IMR-90 (cell line): ENCODE results near the gene TERF2IP. TPM values are rescaled to one million over a fixed set of nuclear protein-coding genes. Genes with fewer than 3 reads are reported as not detected.

Experiments used
- ATAC-seq: fragments of 200-7000 bp; cut with Tn5 transposase; 2 replicates; pipeline ENCODE4 v1.9.1; 2020; ENCODE audit warnings: low read depth, mild to moderate bottlenecking, moderate library complexity
- BruUV-seq: library from RNA; stranded (reverse); fragments of 400-500 nt; replicated peaks from 2 replicates; lab custom pipeline; 2021; lab: Mats Ljungman, UMichigan
- CTCF ChIA-PET: fragments of 300-600 bp; formaldehyde crosslinking; extraction: SDS; loops from one replicate; lab custom pipeline; 2021; ENCODE audit warnings: antibody characterized with exemption; lab: Yijun Ruan, JAX
- POLR2A ChIA-PET: fragments of 300-600 bp; sonication (Branson Sonifier 250); formaldehyde crosslinking; loops from one replicate; lab custom pipeline; 2022; ENCODE audit warnings: antibody characterized with exemption; ENCODE audit not compliant: unreplicated experiment; lab: Charles Lee
- DNase-seq: peaks from one replicate; pipeline ENCODE4 v3.0.0; 2013
- H2AFZ ChIP-seq: replicated peaks from 2 replicates; pipeline ENCODE3; 2013; ENCODE audit warnings: low read length, mild to moderate bottlenecking; ENCODE audit not compliant: poor library complexity
- H2AK5ac ChIP-seq: 2 replicates; pipeline ENCODE4 v1.6.1; 2013; ENCODE audit warnings: low read depth, low read length, inconsistent platforms
- H2AK9ac ChIP-seq: replicated peaks from 2 replicates; pipeline ENCODE3; 2013; ENCODE audit warnings: mild to moderate bottlenecking, low read depth, low read length, moderate library complexity; ENCODE audit not compliant: poor library complexity
- H2BK120ac ChIP-seq: 2 replicates; pipeline ENCODE4 v1.6.1; 2013; ENCODE audit warnings: low read depth, low read length, inconsistent platforms
- H2BK15ac ChIP-seq: 3 replicates; pipeline ENCODE4 v1.6.1; 2013; ENCODE audit warnings: low read depth, low read length, inconsistent platforms
- H2BK20ac ChIP-seq: 2 replicates; pipeline ENCODE4 v1.6.1; 2013; ENCODE audit warnings: low read depth, mild to moderate bottlenecking, inconsistent platforms, low read length, moderate library complexity
- H2BK5ac ChIP-seq: 2 replicates; pipeline ENCODE4 v1.6.1; 2013; ENCODE audit warnings: mild to moderate bottlenecking, low read depth, low read length, inconsistent platforms; ENCODE audit not compliant: poor library complexity, severe bottlenecking
- H3K14ac ChIP-seq: replicated peaks from 2 replicates; pipeline ENCODE4 v1.6.1; 2013; ENCODE audit warnings: low read depth, low read length, inconsistent platforms
- H3K18ac ChIP-seq: 2 replicates; pipeline ENCODE4 v1.6.1; 2013; ENCODE audit warnings: low read depth, low read length, control low read depth
- H3K23ac ChIP-seq: 2 replicates; pipeline ENCODE4 v1.6.1; 2013; ENCODE audit warnings: low read depth, low read length, inconsistent platforms
- H3K27ac ChIP-seq: 2 replicates; pipeline ENCODE4 v1.5.1; 2013; ENCODE audit warnings: mild to moderate bottlenecking, control low read depth, low read length; ENCODE audit not compliant: insufficient read depth
- H3K27me3 ChIP-seq: 2 replicates; pipeline ENCODE4 v1.6.1; 2013; ENCODE audit warnings: low read length; ENCODE audit not compliant: control insufficient read depth, insufficient read depth
- H3K36me3 ChIP-seq: 2 replicates; pipeline ENCODE4 v1.6.1; 2013; ENCODE audit warnings: low read length, mixed read lengths; ENCODE audit not compliant: control insufficient read depth, insufficient read depth
- H3K4ac ChIP-seq: 2 replicates; pipeline ENCODE4 v1.6.1; 2013; ENCODE audit warnings: low read depth, low read length, inconsistent platforms
- H3K4me1 ChIP-seq: 2 replicates; pipeline ENCODE4 v1.6.1; 2013; ENCODE audit warnings: low read length, mixed read lengths; ENCODE audit not compliant: control insufficient read depth, insufficient read depth
- H3K4me2 ChIP-seq: 2 replicates; pipeline ENCODE4 v1.6.1; 2013; ENCODE audit warnings: low read depth, mild to moderate bottlenecking, control low read depth, low read length, moderate library complexity
- H3K4me3 ChIP-seq: 2 replicates; pipeline ENCODE4 v1.5.1; 2013; ENCODE audit warnings: low read depth, mild to moderate bottlenecking, control low read depth, low read length, moderate library complexity; ENCODE audit not compliant: insufficient read depth
- H3K56ac ChIP-seq: 2 replicates; pipeline ENCODE4 v1.6.1; 2013; ENCODE audit warnings: low read length, inconsistent platforms; ENCODE audit not compliant: insufficient read depth; ENCODE audit errors: extremely low read depth
- H3K79me1 ChIP-seq, 2 experiments: 2 replicates each; pipeline ENCODE4 v1.6.1; 2013; ENCODE audit warnings: low read length in 2 of 2, inconsistent platforms in 1 of 2, low read depth in 1 of 2
- H3K9ac ChIP-seq: 2 replicates; pipeline ENCODE4 v1.6.1; 2013; ENCODE audit warnings: low read depth, low read length, control low read depth
- H3K9me1 ChIP-seq: 2 replicates; pipeline ENCODE4 v1.6.1; 2013; ENCODE audit warnings: low read length, inconsistent platforms; ENCODE audit not compliant: insufficient read depth
- H3K9me3 ChIP-seq: 2 replicates; pipeline ENCODE4 v1.6.1; 2013; ENCODE audit warnings: low read length; ENCODE audit not compliant: control insufficient read depth, insufficient read depth
- H4K20me1 ChIP-seq: 2 replicates; pipeline ENCODE4 v1.6.1; 2013; ENCODE audit warnings: low read length, inconsistent platforms; ENCODE audit not compliant: insufficient read depth
- H4K5ac ChIP-seq: 2 replicates; pipeline ENCODE4 v1.6.1; 2013; ENCODE audit warnings: mild to moderate bottlenecking, low read depth, low read length, control low read depth
- H4K8ac ChIP-seq, 2 experiments: 2 replicates each; pipeline ENCODE4 v1.6.1; 2013; ENCODE audit warnings: low read depth in 2 of 2, low read length in 2 of 2, control low read depth in 1 of 2, inconsistent platforms in 1 of 2
- H4K91ac ChIP-seq: 2 replicates; pipeline ENCODE4 v1.6.1; 2013; ENCODE audit warnings: low read depth, low read length, inconsistent platforms; ENCODE audit not compliant: insufficient read depth
- BHLHE40 ChIP-seq: fragments of 150-350 bp; IDR thresholded peaks from 2 replicates; pipeline ENCODE4 v1.6.1; 2016; ENCODE audit warnings: mild to moderate bottlenecking, low read depth, low read length
- CHD1 ChIP-seq: IDR thresholded peaks from 2 replicates; pipeline ENCODE4 v1.6.1; 2012; ENCODE audit warnings: low read depth, low read length, improper control_type of control experiment
- ELK1 ChIP-seq: fragments of 150-350 bp; IDR thresholded peaks from 2 replicates; pipeline ENCODE4 v1.6.1; 2016; ENCODE audit warnings: low read depth, mild to moderate bottlenecking, low read length, moderate library complexity, borderline replicate concordance
- NFE2L2 ChIP-seq: fragments of 150-350 bp; IDR thresholded peaks from 2 replicates; pipeline ENCODE4 v1.6.1; 2016; ENCODE audit warnings: low read depth, mild to moderate bottlenecking, low read length
- RFX5 ChIP-seq: IDR thresholded peaks from 2 replicates; pipeline ENCODE4 v1.8.0; 2012; ENCODE audit warnings: low read depth, mild to moderate bottlenecking, low read length, moderate library complexity
- USF2 ChIP-seq: fragments of 150-350 bp; IDR thresholded peaks from 2 replicates; pipeline ENCODE4 v1.6.1; 2017; ENCODE audit warnings: mild to moderate bottlenecking, antibody characterized with exemption, low read length, low read depth
- WGBS, 2 experiments: methylation state at CpG; one replicate each; pipeline versions ENCODE4 v1.1.5 to v1.1.7; 2013; ENCODE audit warnings: missing lambda C conversion rate in 2 of 2; ENCODE audit not compliant: insufficient read length in 1 of 2; ENCODE audit errors: extremely low coverage in 2 of 2; 5-methylcytosine and 5-hydroxymethylcytosine counted together
- dilution Hi-C: fragments of 300-500 bp; cut with HindIII; formaldehyde crosslinking; loops from one replicate; pipeline ENCODE4 v1.14.3; 2018; ENCODE audit warnings: low sequenced_read_pairs; ENCODE audit not compliant: unreplicated experiment
- in situ Hi-C: fragments of 300-500 bp; cut with MboI; formaldehyde crosslinking; loops from 3 replicates; pipeline ENCODE4 v1.14.3; 2019; ENCODE audit warnings: low sequenced_read_pairs, inconsistent platforms, mixed read lengths
- intact Hi-C: fragments of 100-400 bp; cut with micrococcal nuclease; formaldehyde crosslinking; loops from 2 replicates; pipeline ENCODE4 v1.10.0; 2022
- polyA plus RNA-seq, 3 experiments: library from polyadenylated mRNA; depleted of rRNA; stranded (reverse); fragments of >200 nt; gene quantifications; 2 replicates each; pipeline ENCODE4 v1.2.3, GENCODE V29; 2012; ENCODE audit warnings: low replicate concordance in 1 of 3
- total RNA-seq: library from RNA; depleted of rRNA; stranded (reverse); fragments of >200 nt; gene quantifications from 2 replicates; pipeline ENCODE4 v1.2.3, GENCODE V29; 2012

Gene TERF2IP
- total and polyA plus RNA-seq, 2 of the 4 experiments (the other 2 are of a cell fraction) = 15.4 to 32.5 TPM

DNA sequence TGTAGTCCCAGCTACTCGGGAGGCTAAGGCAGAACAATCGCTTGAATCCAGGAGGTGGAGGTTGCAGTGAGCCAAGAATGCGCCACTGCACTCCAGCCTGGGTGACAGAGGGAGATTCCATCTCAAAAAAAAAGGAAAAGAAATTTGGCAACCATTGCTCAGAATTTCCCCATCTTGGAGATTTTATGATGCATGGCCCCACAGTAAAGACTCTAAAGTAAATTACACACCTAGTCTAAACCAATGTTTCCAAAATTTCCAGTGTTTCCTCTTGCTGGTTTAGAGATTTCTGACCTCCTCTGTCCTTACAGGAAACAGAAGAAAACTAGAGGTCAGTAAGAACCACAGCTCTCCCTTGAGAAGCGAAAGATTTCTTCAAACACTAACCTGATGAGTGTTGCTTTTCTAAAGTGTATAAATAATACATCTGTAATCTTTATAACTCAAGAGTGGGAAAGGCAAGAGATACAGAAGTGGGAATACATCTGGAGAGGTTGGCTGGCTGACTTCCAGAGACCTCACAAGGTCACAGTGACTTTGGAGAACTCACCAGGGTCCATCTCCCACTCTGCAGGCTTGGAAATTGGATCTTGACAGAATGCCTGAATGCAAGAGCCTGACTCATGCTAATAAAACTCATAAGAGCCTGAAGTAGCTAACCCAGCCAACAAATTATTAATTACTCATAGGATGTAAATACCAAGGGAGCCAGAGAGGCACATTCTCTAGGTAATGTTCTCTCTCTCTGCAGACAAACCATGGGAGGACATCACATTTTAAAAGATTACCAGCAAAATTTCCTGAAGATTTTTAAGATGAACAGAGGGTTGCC lies 33.3 kb upstream of the TERF2IP start:
- H3K4me2 ChIP-seq = no peak overlapping the region
- peaks cover 6% of the 10 kb centered on the region in 2 experiments; a peak in 2 of 4 replicates for H3K79me1 ChIP-seq
- no peak overlapping the region for H3K56ac ChIP-seq
- no peaks in the 10 kb centered on the region for H3K27me3 ChIP-seq
- H3K4me1 ChIP-seq = no peaks in the 10 kb centered on the region
- no CpG with 5 or more reads among the region's 4 CpGs for WGBS, 2 experiments
- DNase-seq (peak; percentile 76), ATAC-seq (peak; percentile 57)
- no peak overlapping the region for H2BK15ac ChIP-seq
- no peak overlapping the region for H3K23ac ChIP-seq
- TF ChIP-seq RFX5 (no peak), CHD1 (no peak), ELK1 (no peak), BHLHE40 (no peak), NFE2L2 (no peak), USF2 (no peak)
- H4K5ac ChIP-seq = no peak overlapping the region
- no peak overlapping the region for H2AFZ ChIP-seq
- H3K18ac ChIP-seq = no peak overlapping the region
- H3K14ac ChIP-seq = no peak overlapping the region
- no peaks in the 10 kb centered on the region for H3K9me3 ChIP-seq
- ChIA-PET CTCF (no interaction called here), POLR2A (no interaction called here)
- intact Hi-C loops = no loop called here
- H4K91ac ChIP-seq = no peak overlapping the region
- no peak overlapping the region for H2AK5ac ChIP-seq
- no peak overlapping the region for H3K27ac ChIP-seq
- in situ Hi-C loops = no loop called here
- BruUV-seq = no TSS peak
- no peak overlapping the region for H3K4me3 ChIP-seq
- H2BK20ac ChIP-seq = no peak overlapping the region
- H3K4ac ChIP-seq = no peak overlapping the region
- H2BK120ac ChIP-seq = no peak overlapping the region
- no peaks in the 10 kb centered on the region for H4K20me1 ChIP-seq
- no peak overlapping the region for H2AK9ac ChIP-seq
- H4K8ac ChIP-seq = no peak overlapping the region
- no peak overlapping the region for H3K9ac ChIP-seq
- dilution Hi-C loops = no loop called here
- peaks cover 46% of the 10 kb centered on the region for H3K36me3 ChIP-seq
- H2BK5ac ChIP-seq = no peak overlapping the region
- H3K9me1 ChIP-seq = no peaks in the 10 kb centered on the region; the same call in 1 of the 2 replicates
